Measurements from ENCODE around the gene KCNC1. TPM values are rescaled to one million over a fixed set of nuclear protein-coding genes. Genes with fewer than 3 reads are reported as not detected.

The KCNC1 gene
- total RNA-seq, 1 donor from 2014 or later = 0.20 TPM

GRCh38 chr11:17692931-17693330 lies 41.6 kb upstream of the KCNC1 start:
- DNase-seq (ENCODE audit: low spot score) = no peak
- Mint-ChIP-seq H3K27me3 (ENCODE audit: low read depth) (peaks cover 47% of the 10 kb centered on the region), H3K9me3 (ENCODE audit: low read depth) (no peaks in the 10 kb centered on the region), H3K36me3 (ENCODE audit: low read depth) (no peaks in the 10 kb centered on the region), H3K27ac (ENCODE audit: unreplicated experiment) (no peak overlapping the region), H3K4me3 (ENCODE audit: unreplicated experiment) (no peak overlapping the region), H3K4me1 (ENCODE audit: low read depth) (no peaks in the 10 kb centered on the region)
- TF ChIP-seq CTCF (IDR thresholded peaks at IDR 0.05) = no peak

GRCh38 chr11:17693531-17693930 lies 41.0 kb upstream of the KCNC1 start:
- no peak for TF ChIP-seq CTCF (IDR thresholded peaks at IDR 0.05)
- Mint-ChIP-seq H3K27me3 (ENCODE audit: low read depth) (peaks cover 47% of the 10 kb centered on the region), H3K9me3 (ENCODE audit: low read depth) (no peaks in the 10 kb centered on the region), H3K36me3 (ENCODE audit: low read depth) (no peaks in the 10 kb centered on the region), H3K4me1 (ENCODE audit: low read depth) (no peaks in the 10 kb centered on the region), H3K4me3 (ENCODE audit: unreplicated experiment) (no peak overlapping the region), H3K27ac (ENCODE audit: unreplicated experiment) (no peak overlapping the region)
- no peak for DNase-seq (ENCODE audit: low spot score)

- no peaks in the 10 kb centered on the region for H3K4me1 Mint-ChIP-seq (ENCODE audit: low read depth)
- no peak for DNase-seq (ENCODE audit: low spot score)
- peaks cover 47% of the 10 kb centered on the region for H3K27me3 Mint-ChIP-seq (ENCODE audit: low read depth)
- H3K9me3 Mint-ChIP-seq (ENCODE audit: low read depth) = no peaks in the 10 kb centered on the region
- H3K27ac Mint-ChIP-seq (ENCODE audit: unreplicated experiment) = no peak overlapping the region
- TF ChIP-seq CTCF (IDR thresholded peaks at IDR 0.05) = no peak
- no peak overlapping the region for H3K4me3 Mint-ChIP-seq (ENCODE audit: unreplicated experiment)
- no peaks in the 10 kb centered on the region for H3K36me3 Mint-ChIP-seq (ENCODE audit: low read depth)
These were observed 40.0 kb upstream of the KCNC1 start for GRCh38 chr11:17694494-17695110.

DNA sequence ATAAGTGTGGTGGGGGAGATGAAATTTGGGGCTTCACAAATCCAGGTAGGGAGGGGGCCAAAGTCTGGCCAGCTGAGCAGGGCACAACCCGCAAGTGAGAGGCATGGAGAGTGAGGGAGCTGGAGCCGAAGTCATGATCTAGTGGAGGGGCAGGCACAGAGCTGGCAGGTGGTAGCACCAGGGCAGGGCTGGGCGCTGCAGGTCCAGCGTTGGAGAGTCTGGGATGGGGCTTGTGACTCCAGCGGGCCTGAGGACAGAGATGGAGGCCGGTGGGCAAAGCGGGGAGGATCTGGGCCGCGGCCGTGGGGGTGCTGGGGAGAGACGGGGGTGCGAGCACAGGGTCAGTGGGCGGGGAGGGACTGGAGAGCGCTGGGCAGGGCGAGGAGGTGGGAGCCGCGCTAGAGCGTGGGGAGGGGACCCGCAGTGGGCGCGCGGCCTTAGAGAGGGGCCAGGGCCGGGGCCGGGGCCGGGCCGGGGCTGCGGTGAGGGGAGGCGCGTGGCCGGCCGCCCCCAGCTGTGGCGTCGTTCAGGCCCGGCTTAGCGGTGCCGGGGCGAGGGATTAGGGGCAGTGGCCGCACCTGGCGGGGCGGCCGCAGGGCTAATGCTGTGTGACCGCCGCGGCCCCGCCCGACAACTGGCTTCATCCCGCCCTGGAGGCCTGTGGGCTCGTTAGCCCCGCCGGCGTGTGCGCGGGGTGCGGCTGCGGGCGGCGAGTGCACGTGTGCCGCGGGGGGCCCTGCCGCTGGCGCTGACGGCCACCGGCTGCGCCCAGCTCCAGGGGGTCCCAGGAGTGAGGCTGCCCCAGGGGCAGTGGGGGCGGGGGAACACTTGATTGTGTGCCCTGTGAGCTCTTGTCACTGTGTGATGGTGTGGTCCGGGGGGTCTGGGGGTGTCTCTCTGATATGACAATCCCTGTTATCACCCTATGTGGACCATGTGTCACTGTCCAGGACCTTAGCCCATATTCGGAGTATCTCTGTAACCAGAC lies 38.8 kb upstream of the KCNC1 start:
- Mint-ChIP-seq H3K36me3 (ENCODE audit: low read depth) (no peaks in the 10 kb centered on the region), H3K4me1 (ENCODE audit: low read depth) (no peaks in the 10 kb centered on the region), H3K27me3 (ENCODE audit: low read depth) (peaks cover 47% of the 10 kb centered on the region), H3K4me3 (ENCODE audit: unreplicated experiment) (no peak overlapping the region), H3K9me3 (ENCODE audit: low read depth) (no peaks in the 10 kb centered on the region), H3K27ac (ENCODE audit: unreplicated experiment) (no peak overlapping the region)
- DNase-seq (ENCODE audit: low spot score) = no peak
- no peak for TF ChIP-seq CTCF (IDR thresholded peaks at IDR 0.05)

- Mint-ChIP-seq H3K27me3 (ENCODE audit: low read depth) (peaks cover 40% of the 10 kb centered on the region), H3K4me1 (ENCODE audit: low read depth) (no peaks in the 10 kb centered on the region), H3K27ac (ENCODE audit: unreplicated experiment) (no peak overlapping the region), H3K36me3 (ENCODE audit: low read depth) (no peaks in the 10 kb centered on the region), H3K9me3 (ENCODE audit: low read depth) (no peaks in the 10 kb centered on the region), H3K4me3 (ENCODE audit: unreplicated experiment) (no peak overlapping the region)
- TF ChIP-seq CTCF (IDR thresholded peaks at IDR 0.05) = no peak
- DNase-seq (ENCODE audit: low spot score) = no peak
These were observed 37.8 kb upstream of the KCNC1 start for GRCh38 chr11:17696741-17697140.

All from chondrocyte (in vitro differentiated cells).